ENCODE measurements around the gene CHRM2. TPM values are rescaled to one million over a fixed set of nuclear protein-coding genes. Genes with fewer than 3 reads are reported as not detected.

Gene CHRM2
- total and polyA plus RNA-seq, 2 of the 4 experiments (the other 2 are of a cell fraction) = 79.3 to 184 TPM

DNA sequence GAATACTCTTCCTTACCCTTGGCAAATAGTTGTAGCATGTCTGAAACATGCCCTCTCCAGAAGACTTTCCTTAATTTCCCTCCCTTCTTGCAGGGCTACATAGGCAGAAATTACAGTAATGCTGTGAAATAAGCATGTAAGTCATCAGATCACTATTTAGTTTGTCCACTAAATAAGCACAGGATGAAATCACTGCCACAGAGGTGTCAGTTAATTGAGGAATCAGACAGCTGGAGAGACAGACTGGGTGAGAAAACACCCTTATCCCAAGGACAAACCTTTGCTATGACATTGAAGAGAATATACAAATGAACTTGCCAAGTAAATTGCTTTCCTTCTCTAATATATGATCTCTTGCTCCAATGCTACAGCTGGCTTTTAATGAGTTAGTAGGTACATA, 129.3 kb downstream of the CHRM2 start:
- CTCF ChIA-PET = no interaction called here

More for the DNA sequence above, 129.3 kb downstream of the CHRM2 start:
- in situ Hi-C loops (cut with MboI; ENCODE audit: low sequenced_read_pairs) (no loop called here), intact Hi-C loops (cut with micrococcal nuclease) (loop anchor here (5.0 kb wide), 2 partner anchors 40 to 470 kb away; no protein-coding TSS in a partner anchor), dilution Hi-C loops (cut with HindIII; ENCODE audit: low sequenced_read_pairs, unreplicated experiment) (no loop called here)
- Histone ChIP-seq H3K4me2 (ENCODE audit: low read depth, low read length) (peak overlapping the region; percentile 6; the same call in 1 of the 2 replicates), H3K4me3 (ENCODE audit: insufficient read depth, low read depth, low read length) (no peak overlapping the region), H3K56ac (ENCODE audit: extremely low read depth, insufficient read depth, low read length) (peak overlapping the region; percentile 90), H3K4me1 (ENCODE audit: control insufficient read depth, insufficient read depth, low read length) (peaks cover 22% of the 10 kb centered on the region), H2BK15ac (ENCODE audit: low read depth, low read length) (peak overlapping the region; percentile 27; the same call in 1 of the 3 replicates), H4K20me1 (ENCODE audit: insufficient read depth, low read length) (no peaks in the 10 kb centered on the region), H3K9me3 (ENCODE audit: control insufficient read depth, insufficient read depth, low read length) (no peaks in the 10 kb centered on the region), H3K14ac (replicated peaks; ENCODE audit: low read depth, low read length) (peak overlapping the region; percentile 75; the same call in 1 of the 2 replicates), H3K9ac (ENCODE audit: low read depth, low read length) (peak overlapping the region; percentile 71; the same call in 1 of the 2 replicates), H4K91ac (ENCODE audit: insufficient read depth, low read depth, low read length) (peak overlapping the region; percentile 94), H3K27ac (ENCODE audit: insufficient read depth, low read length) (peak overlapping the region; percentile 86; the same call in 1 of the 2 replicates), H2BK5ac (ENCODE audit: low read depth, low read length, poor library complexity, severe bottlenecking) (peak overlapping the region; percentile 93), H3K27me3 (ENCODE audit: control insufficient read depth, insufficient read depth, low read length) (no peaks in the 10 kb centered on the region), H2AK9ac (replicated peaks; ENCODE audit: low read depth, low read length, poor library complexity) (no peak overlapping the region), H3K23ac (ENCODE audit: low read depth, low read length) (peak overlapping the region; percentile 87), H3K18ac (ENCODE audit: low read depth, low read length) (peak overlapping the region; percentile 98), H2BK120ac (ENCODE audit: low read depth, low read length) (peak overlapping the region; percentile 94), H2BK20ac (ENCODE audit: low read depth, low read length) (peak overlapping the region; percentile 95), H3K79me1 (ENCODE audit: low read depth in 1 of 2, low read length in 2 of 2) (peaks cover 9 to 29% of the 10 kb centered on the region in 2 experiments), H3K9me1 (ENCODE audit: insufficient read depth, low read length) (peaks cover 8% of the 10 kb centered on the region), H3K36me3 (ENCODE audit: control insufficient read depth, insufficient read depth, low read length) (peaks cover 18% of the 10 kb centered on the region), H4K8ac (ENCODE audit: low read depth in 2 of 2, low read length in 2 of 2) (peak overlapping the region; percentile 50 to 90; a peak in 3 of 4 replicates), H2AFZ (replicated peaks; ENCODE audit: low read length, poor library complexity) (no peak overlapping the region), H2AK5ac (ENCODE audit: low read depth, low read length) (no peak overlapping the region), H4K5ac (ENCODE audit: low read depth, low read length) (peak overlapping the region; percentile 97), H3K4ac (ENCODE audit: low read depth, low read length) (peak overlapping the region; percentile 85)
- POLR2A ChIA-PET (ENCODE audit: unreplicated experiment) = interaction anchor here (0.6 kb wide), 1 partner anchor 41 kb away, joined by 3 read pairs; no protein-coding TSS in a partner anchor
- DNase-seq = peak; percentile 46
- no TSS peak for BruUV-seq (replicated peaks)
- peak; percentile 18 for ATAC-seq (ENCODE audit: low read depth)
- TF ChIP-seq MAZ (IDR thresholded peaks at IDR 0.05; ENCODE audit: borderline replicate concordance, low read depth, low read length) = no peak
- no peak for TF ChIP-seq RAD21 (IDR thresholded peaks at IDR 0.05; ENCODE audit: low read length)
- no peak for TF ChIP-seq MAFK (IDR thresholded peaks at IDR 0.05; ENCODE audit: low read depth, low read length)
- TF ChIP-seq, protein P1, sequence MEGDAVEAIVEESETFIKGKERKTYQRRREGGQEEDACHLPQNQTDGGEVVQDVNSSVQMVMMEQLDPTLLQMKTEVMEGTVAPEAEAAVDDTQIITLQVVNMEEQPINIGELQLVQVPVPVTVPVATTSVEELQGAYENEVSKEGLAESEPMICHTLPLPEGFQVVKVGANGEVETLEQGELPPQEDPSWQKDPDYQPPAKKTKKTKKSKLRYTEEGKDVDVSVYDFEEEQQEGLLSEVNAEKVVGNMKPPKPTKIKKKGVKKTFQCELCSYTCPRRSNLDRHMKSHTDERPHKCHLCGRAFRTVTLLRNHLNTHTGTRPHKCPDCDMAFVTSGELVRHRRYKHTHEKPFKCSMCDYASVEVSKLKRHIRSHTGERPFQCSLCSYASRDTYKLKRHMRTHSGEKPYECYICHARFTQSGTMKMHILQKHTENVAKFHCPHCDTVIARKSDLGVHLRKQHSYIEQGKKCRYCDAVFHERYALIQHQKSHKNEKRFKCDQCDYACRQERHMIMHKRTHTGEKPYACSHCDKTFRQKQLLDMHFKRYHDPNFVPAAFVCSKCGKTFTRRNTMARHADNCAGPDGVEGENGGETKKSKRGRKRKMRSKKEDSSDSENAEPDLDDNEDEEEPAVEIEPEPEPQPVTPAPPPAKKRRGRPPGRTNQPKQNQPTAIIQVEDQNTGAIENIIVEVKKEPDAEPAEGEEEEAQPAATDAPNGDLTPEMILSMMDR (conservative IDR thresholded peaks at IDR 0.05; ENCODE audit: low read depth, low read length) = no peak
- TF ChIP-seq SMC3 (IDR thresholded peaks at IDR 0.05; ENCODE audit: low read depth, low read length) = no peak
- TF ChIP-seq FOS (IDR thresholded peaks at IDR 0.05; ENCODE audit: low read depth, low read length) = no peak
- TF ChIP-seq BHLHE40 (IDR thresholded peaks at IDR 0.05; ENCODE audit: low read depth, low read length) = 0 out of 2 replicates have a peak, but pooled peaks have one; percentile 6
